ENCODE measurements around the gene WIF1.

DNA sequence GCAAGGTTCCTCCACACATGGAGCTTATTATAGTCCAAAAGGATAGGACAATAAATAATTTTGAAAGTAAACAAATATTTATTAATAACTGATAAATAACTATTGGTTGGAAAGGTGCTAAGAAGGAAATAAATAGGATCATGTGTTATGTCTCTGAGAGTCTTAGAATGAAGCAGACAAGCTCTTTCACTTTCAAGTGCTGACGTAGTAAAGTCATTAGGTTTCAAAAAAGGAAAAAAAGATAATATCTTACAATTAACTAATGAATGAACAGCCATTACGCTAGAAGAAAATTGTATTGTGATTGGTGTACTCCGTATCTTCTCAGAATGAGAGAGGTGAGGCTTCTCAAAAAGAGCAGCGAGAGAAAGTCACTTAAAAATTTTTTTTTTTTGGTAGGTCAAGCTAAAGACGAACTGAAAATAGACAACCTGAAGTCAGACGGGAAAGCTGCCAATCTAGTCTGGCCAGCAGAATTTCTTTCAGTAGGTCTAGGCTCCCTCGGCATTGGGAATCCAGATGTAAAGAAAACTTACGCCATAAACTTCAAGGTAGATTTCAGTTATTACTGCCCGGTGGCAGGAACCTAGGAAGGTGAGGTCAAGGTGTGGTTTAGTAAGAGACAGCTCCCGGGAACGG, 47.7 kb upstream of the WIF1 start:
- TF ChIP-seq, protein P1, sequence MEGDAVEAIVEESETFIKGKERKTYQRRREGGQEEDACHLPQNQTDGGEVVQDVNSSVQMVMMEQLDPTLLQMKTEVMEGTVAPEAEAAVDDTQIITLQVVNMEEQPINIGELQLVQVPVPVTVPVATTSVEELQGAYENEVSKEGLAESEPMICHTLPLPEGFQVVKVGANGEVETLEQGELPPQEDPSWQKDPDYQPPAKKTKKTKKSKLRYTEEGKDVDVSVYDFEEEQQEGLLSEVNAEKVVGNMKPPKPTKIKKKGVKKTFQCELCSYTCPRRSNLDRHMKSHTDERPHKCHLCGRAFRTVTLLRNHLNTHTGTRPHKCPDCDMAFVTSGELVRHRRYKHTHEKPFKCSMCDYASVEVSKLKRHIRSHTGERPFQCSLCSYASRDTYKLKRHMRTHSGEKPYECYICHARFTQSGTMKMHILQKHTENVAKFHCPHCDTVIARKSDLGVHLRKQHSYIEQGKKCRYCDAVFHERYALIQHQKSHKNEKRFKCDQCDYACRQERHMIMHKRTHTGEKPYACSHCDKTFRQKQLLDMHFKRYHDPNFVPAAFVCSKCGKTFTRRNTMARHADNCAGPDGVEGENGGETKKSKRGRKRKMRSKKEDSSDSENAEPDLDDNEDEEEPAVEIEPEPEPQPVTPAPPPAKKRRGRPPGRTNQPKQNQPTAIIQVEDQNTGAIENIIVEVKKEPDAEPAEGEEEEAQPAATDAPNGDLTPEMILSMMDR (IDR thresholded peaks at IDR 0.05) = no peak
- TF ChIP-seq EZH2phosphoT487 (IDR thresholded peaks at IDR 0.05) (no peak), EZH2 (IDR thresholded peaks at IDR 0.05) (no peak)
